COLO668 (cell line): ENCODE data around the gene KCNJ9.
"Not testable (repeated sequence)": the region's sequence is repeated elsewhere in the genome, so short reads cannot be mapped to it uniquely, and the experiment has no call there.

ENCODE experiments used
- DNase-seq: peaks from one replicate; lab custom pipeline; 2025; ENCODE audit not compliant: unreplicated experiment; lab: John Stamatoyannopoulos, UW

KCNJ9 gene

DNA sequence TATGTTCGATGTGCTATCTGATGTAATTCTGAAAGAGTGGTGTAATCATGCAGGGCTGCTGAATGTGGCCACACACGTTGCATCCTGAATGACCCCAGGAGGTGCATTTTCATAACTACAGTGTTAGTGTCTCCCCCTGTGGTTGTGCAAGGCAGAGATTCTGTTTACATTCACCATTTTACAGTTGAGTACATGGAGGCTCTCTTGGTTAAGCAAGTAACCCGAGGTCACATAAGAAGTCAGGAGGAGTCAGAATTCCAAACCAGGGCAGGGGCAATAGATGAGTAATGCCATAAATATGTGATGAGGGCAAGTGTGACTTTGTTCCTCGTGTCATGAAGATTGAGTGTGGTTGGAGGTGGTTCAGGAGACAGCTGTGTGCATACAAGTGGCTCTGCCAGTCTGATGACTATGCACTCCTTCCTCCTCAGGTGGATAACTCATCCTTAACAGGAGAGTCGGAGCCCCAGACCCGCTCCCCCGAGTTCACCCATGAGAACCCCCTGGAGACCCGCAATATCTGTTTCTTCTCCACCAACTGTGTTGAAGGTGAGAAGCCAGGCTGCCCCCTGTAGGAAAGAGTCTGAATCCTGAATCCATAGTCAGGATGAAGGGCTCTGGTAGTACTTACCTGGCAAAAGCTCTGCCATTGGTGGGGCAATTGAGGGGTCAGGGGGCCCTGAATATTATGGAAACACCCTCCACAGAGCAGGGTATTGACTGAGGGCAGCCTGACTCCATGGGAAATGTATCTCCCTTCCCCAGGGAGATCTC, 43.6 kb downstream of the KCNJ9 start:
- DNase-seq, result no peak

DNA sequence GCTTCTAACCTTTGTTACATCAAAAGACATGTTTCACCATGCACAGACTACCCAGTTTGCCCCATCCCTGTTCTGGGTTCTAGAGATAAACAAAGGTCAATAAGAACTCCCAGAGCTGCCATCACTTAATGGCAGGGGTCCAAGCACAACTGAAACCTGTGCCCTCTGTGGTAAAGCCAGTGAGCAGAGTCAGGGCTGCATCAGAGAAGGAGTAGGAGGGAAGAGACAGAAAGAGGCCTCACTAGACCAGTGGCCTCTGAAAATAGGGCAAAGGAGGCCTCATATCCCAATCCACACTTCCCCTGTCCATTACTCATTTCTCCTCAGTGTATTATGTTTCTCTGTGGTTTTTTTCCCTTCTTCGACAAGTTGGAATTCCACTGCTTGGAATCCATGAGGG, 44.4 kb downstream of the KCNJ9 start:
- no peak for DNase-seq

DNA sequence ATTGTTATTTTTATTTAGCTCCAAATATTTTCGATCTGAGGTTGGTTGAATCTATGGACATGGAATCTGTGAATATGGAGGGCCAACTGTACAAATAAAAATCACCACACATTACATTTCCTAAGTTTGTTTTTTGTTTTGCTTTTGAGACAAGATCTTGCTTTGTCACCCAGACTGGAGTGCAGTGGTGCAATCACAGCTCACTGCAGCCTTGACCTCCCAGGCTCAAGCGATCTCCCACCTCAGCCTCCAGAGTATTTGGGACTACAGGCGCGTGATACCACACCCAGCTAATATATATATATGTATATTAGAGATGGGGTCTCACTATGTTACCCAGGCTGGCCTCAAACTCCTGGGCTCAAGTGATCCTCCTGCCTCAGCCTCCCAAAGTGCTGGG, 45.0 kb downstream of the KCNJ9 start:
- not testable (repeated sequence) for DNase-seq

DNA sequence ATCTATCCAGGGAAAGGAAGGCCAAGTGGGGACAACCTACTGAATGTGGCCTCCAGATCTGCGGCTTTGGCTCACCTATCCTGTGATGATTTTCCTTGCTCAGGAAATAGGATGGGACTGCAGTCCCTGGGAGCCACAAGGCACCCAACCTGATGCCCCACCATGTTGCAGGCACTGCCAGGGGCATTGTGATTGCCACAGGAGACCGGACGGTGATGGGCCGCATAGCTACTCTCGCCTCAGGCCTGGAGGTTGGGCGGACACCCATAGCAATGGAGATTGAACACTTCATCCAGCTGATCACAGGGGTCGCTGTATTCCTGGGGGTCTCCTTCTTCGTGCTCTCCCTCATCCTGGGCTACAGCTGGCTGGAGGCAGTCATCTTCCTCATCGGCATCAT, 46.0 kb downstream of the KCNJ9 start:
- DNase-seq, result no peak

DNA sequence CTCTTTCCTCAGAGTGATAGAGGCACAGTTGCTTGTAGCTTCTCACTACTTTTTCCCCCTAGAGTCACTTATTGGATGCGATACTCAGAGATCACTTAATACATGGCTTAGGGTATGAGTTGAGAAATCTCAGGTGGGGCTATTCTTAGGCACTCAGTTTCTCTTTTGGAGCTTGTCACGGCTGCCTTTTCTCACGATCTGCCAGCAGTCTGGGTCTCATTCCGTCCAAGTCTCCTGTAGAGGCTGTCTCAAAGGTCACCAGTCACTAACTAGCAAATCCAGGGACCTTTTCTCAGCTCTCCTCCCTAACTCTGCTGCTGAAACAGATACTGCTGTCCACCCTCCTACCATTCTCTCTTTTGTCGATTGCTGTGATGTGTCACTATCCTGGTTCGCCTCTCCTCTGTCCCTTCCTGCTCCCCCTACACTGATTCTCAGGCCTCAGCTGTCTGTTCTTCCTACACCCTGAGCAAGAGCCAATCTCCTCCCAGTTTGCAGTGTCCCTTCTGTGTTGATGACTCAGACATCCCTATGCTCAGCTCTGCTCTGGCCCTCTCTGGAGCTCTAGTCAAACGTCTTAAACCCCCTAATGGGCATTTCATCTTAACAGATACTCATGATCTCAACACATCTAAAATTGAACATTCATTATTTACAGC, 46.7 kb downstream of the KCNJ9 start:
- DNase-seq, result no peak

DNA sequence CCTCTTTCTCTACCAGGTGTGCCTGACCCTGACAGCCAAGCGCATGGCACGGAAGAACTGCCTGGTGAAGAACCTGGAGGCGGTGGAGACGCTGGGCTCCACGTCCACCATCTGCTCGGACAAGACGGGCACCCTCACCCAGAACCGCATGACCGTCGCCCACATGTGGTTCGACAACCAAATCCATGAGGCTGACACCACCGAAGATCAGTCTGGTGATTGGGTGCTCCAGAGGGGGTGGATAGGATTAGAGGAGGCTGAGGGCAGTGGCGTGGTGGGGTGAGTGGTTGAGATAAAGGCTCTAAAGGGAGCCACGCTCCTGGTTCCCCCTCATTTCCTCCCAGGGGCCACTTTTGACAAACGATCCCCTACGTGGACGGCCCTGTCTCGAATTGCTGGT, 47.3 kb downstream of the KCNJ9 start:
- DNase-seq, result no peak

DNA sequence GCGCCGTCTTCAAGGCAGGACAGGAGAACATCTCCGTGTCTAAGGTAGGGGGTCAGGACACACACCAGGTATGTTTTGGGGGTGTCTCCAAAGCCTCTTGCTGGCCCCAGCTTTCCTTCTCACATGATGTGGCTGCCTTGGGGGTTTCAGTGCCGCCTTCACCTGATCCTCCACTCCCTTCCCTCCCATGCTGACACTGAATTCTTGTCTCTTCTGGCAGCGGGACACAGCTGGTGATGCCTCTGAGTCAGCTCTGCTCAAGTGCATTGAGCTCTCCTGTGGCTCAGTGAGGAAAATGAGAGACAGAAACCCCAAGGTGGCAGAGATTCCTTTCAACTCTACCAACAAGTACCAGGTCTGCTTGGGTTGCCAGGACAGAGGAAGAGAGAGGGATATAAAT, 47.7 kb downstream of the KCNJ9 start:
- DNase-seq, result no peak

DNA sequence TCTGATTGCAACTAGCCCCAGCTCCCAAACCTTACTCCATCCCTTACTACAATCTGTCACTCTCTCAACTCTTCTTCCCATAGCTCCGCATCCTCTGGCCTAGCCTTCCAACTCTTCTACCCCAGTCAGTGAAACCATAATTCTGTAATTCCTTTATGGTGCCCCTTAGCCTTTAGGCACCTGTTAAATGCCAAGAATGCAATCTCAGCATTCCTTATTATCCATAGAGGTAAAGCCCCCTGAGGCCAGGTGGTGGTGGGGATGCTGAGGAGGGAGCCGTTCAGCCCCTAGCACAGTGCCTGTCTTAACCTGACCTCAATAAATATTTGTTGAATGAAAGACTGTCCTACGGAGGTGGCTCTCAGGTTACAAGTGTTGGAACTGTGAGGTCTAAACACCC, 48.2 kb downstream of the KCNJ9 start:
- no peak for DNase-seq

DNA sequence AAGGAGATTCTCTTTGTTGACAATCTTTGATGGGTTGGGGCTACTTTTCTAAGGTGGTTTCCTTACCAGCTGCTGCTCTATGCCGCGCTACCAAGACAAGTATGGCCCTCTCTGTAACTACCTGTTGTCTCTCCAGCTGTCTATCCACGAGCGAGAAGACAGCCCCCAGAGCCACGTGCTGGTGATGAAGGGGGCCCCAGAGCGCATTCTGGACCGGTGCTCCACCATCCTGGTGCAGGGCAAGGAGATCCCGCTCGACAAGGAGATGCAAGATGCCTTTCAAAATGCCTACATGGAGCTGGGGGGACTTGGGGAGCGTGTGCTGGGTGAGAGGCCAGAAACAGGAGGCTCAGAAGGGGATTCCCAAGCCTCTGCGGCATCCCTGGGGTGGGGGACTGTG, 48.6 kb downstream of the KCNJ9 start:
- DNase-seq, result no peak

DNA sequence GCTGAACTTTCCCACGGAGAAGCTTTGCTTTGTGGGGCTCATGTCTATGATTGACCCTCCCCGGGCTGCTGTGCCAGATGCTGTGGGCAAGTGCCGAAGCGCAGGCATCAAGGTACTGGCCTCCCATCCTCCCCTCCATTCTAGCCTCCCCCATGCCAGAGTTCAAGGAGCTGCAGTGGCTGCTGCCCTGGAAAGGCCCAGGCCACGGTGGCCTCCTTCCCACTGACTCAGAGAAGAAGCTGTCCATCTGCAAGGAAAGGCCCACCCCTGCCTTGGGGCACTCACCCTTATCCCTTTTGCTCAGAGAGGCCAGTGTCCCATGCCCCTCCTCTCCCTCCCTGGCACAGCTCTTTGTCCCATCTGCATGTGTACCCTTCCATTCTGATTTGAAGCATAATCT, 49.1 kb downstream of the KCNJ9 start:
- no peak for DNase-seq

DNA sequence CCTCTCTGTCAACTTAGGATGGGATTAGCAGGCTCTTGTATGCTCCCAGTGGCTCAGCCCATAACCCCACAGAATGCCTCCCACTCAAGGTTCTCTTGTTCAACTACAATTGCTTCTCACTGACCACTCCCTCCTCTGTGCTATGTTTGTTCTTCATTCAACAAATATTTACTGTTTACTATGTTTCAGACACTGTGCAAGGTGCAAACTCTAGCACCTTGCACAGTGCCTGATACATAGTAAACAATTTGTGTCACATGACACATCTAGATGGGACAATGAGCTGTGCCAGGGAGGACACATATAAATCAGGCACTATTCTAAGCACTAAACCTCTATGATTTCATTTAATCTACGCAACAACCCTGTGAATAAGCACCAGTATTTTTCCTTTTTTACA, 49.6 kb downstream of the KCNJ9 start:
- DNase-seq, result no peak

DNA sequence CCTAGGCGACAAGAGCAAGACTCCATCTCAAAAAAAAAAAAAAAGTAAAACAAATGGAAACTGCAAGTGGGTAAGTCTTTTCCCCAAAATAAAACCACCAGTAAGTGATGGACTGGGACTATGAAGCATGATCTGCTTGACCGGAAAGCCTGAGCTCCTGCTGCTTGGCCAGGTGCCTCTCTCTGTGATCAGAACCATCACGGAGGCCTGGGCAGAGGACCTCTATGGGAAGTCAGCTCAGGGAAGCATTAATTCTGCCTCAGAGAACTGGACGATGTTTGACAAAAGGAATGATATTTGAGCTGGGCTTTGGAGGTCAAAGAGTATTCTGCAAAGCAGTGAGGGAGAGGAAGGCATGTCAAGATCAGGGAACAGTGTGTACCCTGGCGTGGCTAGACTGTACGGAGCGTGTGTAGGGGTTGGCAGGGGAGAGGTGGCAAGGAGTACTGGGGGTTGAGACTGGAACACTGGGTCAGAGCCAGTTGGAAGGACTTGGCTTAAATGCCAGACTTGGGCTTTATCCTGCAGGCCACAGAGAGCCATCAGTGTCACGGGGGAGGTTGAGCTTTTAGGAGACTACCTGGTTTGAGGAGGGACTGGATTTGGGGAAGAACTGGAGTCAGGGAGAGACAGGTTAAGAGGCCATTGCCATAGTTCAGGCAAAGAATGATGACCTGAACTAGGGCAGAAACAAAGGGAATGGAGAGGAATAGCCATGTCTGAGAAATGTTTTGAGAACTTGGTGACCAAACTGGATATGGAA, 50.6 kb downstream of the KCNJ9 start:
- no peak for DNase-seq

DNA sequence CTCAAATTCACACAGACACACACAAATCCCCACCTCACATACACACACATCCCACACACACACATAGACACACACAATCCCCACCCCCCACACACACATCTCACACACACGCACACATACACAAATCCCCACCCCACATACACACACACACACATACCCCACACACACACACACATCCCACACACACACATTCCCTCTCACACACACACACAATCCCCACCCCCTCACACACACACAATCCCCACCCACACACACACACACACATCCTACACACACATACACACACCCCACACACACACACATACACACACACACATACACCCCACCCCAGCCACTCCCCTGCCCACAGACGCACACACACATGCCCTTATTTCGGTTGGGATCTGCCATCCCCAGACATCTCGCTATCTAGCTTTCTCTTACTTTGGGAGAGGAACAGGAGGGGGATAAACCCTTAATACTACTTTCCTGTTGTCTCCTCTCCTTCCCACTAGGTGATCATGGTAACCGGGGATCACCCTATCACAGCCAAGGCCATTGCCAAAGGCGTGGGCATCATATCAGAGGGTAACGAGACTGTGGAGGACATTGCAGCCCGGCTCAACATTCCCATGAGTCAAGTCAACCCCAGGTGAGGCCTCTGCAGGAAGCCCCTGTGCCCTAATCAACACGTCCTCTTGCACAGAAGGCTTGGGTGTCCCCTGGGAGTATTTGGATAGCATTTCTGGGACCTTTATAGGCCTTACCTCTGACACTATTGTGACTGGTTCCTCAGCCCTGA, 52.8 kb downstream of the KCNJ9 start:
- DNase-seq, result no peak

DNA sequence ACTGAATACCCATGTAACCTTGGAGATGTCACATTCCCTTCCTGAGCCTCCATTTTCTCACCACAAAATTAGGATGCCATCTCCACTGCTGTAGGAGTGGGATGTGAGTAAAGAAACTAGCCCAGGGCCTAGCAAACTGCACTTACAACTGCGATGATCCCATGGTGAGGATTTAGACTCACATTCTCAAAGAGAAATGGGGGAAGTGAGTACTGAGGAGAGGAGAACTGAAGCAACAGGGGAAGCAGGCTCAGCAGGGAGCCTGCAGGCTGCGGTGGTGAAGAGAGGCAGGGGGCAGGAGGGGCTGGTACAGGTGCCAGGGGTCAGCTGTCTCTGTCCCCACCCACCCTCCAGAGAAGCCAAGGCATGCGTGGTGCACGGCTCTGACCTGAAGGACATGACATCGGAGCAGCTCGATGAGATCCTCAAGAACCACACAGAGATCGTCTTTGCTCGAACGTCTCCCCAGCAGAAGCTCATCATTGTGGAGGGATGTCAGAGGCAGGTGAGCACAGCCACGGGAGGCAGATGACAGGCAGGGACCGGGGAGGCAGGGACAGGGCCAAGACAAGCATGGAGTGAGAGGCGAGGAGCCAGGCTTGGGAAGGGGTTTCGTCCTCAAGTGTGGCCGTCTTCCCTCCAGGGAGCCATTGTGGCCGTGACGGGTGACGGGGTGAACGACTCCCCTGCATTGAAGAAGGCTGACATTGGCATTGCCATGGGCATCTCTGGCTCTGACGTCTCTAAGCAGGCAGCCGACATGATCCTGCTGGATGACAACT, 53.6 kb downstream of the KCNJ9 start:
- DNase-seq, result no peak

DNA sequence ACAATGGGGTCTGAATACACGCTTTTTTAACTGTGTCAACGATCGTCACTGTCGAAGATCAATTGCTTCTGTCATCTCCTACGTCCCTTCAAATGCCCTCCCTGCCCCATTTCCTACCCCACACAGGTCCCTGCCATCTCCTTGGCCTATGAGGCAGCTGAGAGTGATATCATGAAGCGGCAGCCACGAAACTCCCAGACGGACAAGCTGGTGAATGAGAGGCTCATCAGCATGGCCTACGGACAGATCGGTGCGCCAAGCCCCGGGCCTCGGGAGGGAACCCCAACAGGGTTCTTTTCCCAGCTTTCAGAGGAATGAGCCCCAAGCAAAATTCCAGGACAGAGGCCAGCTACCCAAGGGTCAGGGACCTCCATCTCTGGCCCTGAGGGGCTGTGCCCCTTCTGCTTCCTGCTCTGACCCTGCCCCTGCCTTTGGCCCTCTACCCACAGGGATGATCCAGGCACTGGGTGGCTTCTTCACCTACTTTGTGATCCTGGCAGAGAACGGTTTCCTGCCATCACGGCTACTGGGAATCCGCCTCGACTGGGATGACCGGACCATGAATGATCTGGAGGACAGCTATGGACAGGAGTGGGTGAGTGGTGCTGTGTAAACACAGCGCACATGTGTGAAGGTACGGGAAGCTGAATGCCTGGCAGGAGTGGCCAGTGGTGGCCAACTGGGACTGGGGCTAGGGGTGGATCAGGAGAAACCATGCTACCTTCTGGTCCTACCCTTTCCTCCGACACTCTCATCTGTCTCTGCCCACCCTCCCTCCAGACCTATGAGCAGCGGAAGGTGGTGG, 55.0 kb downstream of the KCNJ9 start:
- DNase-seq, result no peak

DNA sequence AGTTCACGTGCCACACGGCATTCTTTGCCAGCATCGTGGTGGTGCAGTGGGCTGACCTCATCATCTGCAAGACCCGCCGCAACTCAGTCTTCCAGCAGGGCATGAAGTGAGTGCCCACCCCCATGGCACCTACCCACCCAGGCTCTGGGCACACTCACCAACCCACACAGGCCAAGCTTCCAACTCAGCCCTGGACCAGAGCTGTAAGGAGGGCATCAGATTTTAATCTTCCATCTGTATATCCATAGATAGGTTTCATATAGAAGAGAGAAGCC, 55.5 kb downstream of the KCNJ9 start:
- DNase-seq, result no peak

DNA sequence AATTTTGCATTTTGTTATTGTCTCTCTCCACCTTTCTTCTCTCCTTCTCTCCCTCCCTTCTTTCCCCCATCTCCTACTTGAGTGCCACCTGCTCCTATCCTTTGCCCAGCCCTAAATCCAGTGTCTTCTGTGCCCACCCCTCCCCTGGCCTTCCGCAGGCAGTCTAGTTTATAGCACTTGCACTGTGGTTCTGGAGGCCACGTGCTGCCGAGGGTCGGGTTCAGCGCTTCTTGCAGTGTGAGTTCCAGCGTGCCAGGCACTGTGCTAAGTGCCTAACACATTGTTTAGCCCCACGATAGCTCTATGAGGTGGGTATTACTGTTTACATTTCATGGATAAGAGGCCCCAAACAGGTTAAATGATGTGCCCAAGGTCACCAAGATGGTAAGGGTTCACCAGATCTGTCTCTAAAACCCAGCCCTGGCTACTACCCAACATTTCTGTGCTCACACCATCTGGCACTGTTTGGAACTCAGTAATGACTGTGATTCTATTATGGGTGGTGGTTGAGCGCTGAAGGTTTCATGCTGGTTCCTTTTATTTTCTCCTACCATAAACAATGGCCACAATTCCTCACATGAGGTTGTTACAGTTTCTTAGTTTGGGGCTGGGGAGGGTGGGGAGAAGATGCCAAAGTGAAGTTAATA, 56.0 kb downstream of the KCNJ9 start:
- no peak for DNase-seq

DNA sequence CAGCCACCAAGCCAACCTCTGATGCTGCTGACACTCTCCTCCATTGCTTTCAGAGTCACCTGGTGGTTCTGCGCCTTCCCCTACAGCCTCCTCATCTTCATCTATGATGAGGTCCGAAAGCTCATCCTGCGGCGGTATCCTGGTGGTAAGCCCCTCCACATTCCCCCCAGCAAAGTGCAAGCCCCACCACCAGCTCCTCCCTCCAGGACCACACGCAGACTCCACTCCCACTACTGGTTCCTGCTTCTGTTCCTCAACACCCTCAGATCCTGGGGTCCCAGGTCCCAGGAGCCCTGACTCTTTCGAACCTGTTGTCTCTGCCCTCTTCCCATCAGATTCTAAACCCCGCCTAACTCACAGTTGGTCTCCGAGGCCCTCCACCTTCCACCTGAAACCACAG, 58.5 kb downstream of the KCNJ9 start:
- DNase-seq, result no peak
